Hematopoietic multipotent progenitor cell (in vitro differentiated cells): ENCODE data around the gene ABHD14A. TPM values are rescaled to one million over a fixed set of nuclear protein-coding genes. Genes with fewer than 3 reads are reported as not detected.
"Not testable (repeated sequence)": the region's sequence is repeated elsewhere in the genome, so short reads cannot be mapped to it uniquely, and the experiment has no call there.

ENCODE experiments used
- DNase-seq, 3 donors: peaks; one replicate each; pipeline ENCODE4 v3.0.0-alpha.2; 2011 to 2015; ENCODE audit warnings: low read depth in 2 of 3, low spot score in 2 of 3
- total RNA-seq: library from RNA; depleted of rRNA; stranded (reverse); fragments of >200 nt; gene quantifications from one replicate; pipeline ENCODE4 v1.2.3, GENCODE V29; 2012

Gene ABHD14A
- 28.5 TPM for total RNA-seq

DNA sequence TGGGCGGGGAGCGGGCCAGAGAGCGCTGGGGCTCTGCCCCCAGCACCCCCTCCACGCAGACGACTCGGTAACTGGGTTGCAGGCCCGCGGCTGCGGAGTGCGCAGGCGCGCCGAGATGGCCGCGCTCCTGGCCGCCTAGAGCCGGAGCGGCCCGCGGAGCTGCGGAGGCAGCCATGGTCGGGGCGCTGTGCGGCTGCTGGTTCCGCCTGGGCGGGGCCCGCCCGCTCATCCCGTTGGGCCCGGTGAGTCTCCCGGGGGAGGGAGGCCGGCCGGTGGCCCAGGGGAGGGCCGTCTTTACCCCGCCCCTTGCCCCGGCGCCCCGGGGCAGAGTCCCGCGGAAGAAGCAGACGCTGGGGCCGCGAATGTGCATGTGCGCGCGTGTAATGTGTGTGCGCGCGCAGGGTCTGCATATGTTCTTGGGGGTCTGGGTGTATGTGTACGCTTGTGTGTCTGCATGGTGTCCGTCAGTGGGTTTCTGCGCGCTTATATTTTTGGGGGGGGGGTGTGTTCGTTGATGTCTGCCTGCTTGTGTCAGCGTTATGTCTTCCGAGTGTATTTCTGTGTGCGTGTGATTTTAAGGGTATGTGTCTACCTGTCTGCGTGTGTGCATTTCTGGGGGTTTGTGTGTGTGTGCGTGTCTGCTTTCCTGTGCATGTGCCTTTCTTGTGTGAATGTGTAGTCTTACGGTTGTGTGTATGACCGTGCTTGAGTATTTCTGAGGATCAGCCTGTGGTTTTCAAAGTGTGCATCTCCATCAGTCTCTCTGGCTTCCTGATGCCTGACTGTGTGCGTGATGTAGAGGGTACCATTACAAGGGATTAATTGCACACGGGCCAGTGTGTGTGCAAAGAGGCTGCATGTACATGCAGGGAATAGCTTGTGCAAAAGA lies at the start of gene ABHD14A:
Gene ABHD14A (plus strand): TSS at position 102 of the 889 bp plus-strand sequence. CDS start 72 bp downstream, at position 174.
- DNase-seq: peak; percentile 52 to 62 (median 56)

DNA sequence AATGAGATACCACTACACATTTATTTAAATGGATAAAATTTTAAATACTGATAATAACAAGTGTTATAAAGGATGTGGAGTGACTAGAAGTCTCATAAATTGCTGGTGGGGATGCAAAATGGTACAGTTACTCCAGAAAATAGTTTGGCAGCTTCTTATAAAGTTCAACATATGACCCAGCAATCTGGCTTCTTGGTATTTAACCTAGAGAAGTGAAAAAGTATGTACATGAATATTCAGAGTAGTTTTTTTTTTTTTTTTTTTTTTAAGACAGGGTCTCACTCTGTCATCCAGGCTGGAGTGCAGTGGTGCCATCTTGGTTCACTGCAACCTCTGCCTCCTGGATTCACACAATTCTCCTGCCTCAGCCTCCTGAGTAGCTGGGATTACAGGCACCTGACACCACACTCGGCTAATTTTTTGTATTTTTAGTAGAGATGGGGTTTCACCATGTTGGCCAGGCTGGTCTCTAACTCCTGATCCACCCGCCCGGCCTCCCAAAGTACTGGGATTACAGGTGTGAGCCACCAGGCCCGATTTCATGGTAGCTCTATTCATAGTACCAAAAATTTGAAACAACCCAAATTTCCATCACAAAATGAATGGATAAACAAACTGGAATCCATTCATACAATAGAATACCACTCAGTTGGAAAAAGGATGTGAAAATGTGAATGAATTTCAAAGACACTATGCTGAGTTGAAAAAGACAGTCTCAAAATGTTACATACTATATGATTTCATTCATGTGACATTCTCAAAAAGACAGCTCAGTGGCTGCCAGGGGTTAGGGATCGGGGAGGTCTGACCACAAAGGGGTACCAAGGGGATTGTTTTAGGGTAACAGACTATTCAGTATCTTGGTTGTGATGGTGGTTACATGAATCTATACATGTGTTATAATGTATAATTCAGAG lies 47.5 kb upstream of the ABHD14A start:
- DNase-seq: no peak

DNA sequence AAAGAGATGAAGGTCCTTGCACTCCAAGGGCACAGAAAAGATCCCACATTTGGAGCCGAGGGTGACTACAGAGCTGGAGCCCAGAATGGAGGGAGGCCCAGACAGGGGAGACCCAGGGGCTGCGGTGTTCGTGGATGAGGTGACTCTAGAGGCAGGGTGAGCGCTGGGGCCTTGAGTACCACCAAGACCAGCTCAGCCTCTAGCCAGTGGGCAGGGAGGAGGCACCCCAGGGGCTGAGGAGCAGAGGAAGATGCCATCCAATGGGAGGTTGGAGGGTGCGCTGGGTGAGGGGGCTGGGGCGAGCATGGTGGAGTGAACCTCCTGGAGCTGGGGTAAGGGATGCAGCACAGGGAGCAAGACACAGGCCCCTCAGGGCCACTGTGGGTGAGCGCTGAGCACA lies 46.4 kb upstream of the ABHD14A start:
- DNase-seq: no peak

DNA sequence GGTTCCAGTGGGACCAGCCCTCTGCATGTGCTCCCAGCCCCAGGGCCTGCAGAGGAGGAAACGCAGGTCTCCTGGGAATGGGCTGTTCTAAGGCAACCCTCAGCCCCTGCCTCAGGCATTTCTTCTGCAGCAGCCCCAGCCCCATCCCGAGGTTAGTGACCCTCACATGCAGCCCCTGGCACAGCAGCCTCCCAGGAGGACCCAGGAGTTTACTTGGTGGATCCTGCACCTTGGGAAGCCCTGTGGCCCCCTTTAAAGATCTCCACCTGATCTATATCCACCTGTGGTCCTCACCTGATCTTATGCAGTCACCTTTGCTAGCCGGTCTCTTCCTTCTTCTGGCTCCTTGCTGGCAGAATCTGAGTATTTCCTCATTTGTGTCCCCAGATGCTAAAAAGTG lies 45.9 kb upstream of the ABHD14A start:
- not testable (repeated sequence) for DNase-seq

DNA sequence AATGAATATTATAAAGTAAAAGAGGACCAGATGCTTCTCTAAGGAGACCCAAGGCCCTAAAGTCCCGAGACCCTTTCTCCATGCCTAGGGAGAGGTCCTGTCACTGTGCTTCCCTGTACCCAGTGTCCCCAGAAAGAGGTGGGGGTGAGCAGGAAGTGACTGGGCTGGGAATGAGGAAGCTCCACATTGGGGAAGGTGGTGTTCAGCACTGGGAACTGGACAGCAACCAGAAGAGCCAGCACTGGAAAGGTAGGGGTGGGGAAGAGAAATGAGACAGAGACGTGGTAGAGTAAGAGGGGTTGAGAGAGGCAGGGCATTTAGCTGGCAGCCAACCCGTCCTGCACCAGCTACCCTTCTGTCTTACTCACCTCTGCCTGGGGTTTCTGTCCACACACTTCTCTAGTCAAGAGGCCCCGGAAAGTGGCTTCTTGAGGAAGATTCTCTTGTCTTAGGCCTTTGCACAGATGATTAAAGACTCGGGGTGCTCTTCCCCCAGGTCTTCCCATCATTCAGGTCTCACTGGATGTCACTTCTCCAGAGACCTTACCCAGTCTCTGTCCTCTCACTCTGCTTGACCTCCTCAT lies 45.4 kb upstream of the ABHD14A start:
- no peak for DNase-seq

DNA sequence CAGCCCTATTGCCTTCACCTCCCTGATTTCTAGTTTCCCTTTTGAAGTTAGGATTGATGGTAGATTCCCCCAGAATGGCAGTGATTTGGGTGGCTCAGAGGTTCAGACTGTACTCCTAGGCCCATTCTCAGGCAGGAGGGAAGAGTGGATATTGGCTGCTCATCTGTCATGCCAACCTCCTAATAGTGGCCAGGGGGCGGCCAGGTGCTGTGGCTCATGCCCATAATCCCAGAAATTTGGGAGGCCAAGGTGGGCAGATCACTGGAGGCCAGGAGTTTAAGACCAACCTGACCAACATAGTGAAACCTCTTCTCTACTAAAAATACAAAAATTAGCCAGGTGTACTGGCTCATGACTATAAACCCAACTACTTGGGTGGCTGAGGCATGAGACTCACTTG lies 44.4 kb upstream of the ABHD14A start:
- no peak for DNase-seq

DNA sequence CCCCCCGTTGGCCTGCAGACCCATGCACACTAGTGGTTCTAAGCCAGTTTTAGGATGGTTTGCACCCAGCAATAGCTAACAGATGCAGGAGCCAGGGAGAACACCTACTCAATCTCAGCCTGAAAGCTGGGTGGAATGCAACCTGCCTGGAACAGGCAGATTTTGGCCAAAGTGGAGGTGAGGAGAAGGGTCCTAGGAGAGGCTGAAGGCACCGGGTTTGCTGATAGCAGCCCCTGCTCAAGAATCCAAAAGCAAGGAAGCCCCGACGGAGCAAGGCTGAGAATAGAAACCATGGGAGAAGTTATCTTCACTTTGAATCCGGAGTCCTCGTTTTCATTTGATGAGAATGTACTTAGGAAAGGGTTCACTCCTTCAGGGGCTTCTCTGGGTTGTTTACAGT lies 43.1 kb upstream of the ABHD14A start:
- no peak for DNase-seq

DNA sequence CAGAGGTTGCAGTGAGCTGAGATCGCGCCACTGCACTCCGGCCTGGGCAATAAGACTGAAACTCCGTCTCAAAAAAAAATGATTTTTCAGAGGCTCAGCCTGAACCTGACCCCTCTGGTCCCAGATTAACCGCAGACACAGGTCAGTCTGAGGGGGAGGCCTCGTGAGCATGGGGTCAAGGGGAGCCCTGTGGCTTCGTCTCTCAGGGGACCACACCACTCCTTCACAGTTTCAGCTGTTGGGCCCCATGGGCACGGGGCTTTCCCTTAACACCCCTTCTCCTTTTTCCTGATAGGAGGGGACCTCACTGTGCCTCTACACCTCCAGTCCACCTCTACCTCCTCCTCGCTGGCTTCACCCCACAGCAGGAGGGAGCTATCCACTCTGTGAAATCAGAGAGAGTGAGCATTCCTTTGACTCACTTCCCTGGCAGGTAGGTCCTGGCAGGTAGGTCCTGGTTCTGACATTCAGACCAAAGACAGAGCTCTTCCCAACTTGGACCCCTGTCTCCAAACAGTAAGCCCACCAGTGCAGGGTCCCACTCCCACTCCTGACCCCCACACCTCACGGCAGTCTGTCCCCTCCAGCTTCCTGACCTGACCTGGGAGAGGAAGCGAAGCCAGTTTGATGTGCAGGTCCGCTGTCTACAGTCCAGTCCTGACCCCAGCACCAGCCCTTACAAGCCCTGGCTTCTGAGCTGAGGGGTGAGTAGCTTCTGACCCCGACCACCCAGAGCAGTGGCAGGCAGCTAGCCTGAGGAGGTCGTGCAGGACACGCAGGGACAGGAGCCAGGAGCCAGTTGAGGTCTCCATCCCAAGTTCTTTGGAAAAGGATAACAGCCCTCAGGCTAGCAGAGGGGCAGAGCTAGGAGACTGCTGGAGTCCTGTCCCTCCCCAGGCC lies 42.1 kb upstream of the ABHD14A start:
- no peak for DNase-seq

DNA sequence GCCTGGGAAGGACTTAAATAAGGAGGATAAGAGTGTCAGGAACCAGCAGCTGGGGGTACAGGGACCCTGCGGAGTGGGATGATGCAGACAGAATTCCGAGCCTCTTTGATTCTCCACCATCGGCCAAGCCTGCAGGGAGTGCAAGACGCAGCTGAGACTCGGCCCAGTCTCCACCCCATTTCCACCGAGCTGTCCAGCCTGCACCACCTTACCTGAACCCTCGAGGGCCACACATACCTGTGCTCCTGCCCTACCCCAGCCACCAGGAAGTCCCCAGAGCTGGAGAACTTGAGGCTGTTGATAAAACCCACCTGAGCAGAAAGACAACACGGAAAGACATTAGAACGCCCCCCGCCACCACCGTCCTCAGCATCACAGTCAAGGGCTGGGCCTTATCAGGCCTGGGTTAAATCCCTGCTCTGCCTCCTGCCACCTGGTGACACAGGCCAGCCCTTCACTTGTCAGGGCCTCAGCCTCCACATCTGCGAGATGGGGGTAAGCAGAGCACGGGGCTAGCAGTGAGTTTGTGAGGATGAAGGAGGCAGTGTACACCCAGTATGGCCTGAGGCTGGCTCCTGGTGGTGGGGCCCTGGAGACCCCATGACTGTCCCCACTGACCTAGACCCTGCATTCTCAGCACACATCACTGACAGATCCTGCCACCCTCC lies 41.3 kb upstream of the ABHD14A start:
- no peak for DNase-seq

DNA sequence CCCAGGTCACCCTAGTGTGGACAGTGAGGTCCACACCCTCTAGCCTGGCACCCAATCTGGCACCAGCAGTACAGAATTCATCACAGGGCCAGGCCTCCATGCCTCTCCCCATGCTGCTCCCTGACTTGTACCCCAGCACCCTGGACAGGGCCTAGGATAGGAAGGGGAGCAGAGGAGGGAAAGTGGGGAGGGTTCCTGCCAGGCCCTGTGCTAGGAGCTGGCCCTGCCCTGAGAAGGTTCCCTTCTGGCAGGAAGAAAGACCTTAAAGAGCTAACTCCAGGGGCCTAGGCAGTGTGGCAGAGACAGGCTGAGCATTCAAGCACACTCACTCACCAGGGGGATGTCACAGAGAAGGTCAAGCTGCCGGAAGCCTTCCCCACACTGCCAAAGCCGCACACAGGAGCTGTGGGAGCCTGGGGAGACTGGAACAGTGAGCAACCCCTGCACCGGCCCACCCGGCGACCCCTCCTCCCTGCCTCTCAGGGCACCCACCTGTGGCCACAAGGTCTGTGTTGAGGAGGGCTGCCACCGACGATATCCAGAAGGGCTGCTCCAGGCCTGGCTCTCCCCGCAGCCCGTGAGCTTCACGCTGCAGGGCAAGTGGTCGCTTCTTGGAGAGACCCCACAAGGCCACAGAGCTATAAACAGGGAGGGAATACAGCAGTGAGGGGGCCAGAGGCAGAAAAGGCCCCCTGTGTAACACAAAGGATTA lies 40.6 kb upstream of the ABHD14A start:
- no peak for DNase-seq

DNA sequence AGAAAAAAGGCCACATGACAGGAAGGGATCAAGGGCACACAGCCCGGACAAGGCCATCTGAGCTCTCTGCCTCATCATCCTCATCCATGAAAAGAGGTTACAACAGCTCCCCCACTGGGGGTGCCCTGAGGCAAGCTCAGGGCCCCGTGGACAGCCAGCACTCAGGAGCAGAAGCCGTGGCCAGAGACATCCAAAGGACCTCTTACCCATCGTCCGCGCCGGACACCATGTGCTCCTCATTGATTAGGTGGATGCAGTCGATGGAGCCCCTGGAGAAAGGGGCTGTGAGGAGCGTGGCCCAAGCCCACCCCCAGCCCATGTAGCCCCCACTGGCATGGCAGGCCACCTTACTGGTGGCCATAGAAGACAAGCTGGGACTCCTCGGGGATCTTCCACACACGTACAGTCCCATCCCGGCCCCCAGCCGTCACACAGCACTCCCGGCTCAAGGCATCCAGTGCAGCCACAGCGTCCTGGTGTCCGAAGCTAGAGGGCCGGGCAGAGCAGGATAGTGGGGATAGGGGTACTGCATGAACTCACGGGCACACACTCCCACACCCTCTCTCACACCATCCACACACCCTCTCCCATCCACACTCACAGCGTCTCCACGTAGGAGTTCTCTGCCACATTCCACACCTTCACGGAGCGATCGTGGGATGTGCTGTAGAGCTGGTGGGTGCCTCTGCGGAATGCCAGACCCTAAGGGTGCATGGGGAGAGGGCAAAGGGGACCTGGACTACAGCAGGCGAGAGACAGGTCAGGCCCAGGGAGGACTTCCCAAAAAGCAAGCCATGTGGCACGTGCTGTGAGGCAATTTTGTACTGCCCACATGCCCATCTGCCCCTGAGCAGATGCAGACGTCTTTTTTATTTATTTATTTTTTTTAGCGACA lies 39.6 kb upstream of the ABHD14A start:
- DNase-seq: no peak

DNA sequence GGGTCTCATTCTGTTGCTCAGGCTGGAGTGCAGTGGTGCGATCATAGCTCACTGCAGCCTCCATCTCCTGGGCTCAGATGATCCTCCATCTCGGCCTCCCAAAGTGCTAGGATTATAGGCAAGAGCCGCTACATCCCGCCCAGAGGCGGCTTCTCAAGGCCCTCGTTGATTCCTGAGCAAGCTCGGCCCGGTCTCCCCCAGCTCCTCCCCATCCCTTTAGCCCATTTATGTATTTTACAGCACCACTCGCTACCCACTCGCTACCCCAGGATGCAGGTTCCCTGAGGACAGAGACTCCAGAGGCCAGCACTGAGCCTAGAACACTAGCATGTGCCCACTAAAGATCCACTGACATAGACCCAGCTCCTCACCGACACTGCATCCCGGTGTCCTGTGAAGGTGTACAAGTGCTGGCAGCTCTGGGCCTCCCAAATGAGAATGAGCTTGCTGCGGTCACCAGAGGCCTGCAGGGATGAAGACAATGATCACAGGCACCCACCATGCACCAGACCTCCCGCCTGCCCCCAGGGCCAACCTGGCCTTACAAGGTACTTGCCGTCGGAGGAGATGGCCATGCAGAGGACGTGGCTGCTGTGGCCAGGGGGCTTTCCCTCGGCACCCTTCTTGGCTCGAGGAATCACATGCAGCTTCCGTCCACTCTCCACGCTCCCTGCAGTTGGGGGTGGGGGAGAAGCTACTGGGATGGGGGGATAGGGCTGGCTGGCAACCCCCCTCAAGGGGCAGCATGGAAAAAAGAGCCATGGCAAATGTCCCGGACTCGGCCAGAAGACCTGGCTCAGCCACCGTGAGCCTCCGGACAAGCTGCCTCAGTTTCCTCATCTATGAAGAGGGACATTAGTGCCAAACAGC lies 38.7 kb upstream of the ABHD14A start:
- DNase-seq: no peak

DNA sequence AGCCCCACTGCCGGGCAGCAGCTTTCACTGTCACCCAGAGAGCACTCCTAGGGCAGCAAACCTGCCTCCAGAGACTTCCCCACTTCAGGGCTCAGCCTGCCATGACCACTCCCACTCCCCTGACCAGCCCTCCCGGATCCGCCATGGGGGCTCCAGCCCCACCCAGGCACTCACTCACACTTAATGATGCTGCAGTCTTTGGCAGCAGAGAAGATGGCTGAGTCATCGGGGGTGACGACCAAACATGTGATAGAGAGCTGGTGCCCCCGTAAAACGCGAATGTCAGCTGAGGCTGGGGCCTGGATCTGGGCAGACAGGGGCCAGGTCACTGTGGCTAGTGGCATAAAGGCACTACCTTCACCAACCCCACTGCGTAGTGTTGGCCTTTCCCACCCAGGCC lies 37.9 kb upstream of the ABHD14A start:
- DNase-seq: no peak

DNA sequence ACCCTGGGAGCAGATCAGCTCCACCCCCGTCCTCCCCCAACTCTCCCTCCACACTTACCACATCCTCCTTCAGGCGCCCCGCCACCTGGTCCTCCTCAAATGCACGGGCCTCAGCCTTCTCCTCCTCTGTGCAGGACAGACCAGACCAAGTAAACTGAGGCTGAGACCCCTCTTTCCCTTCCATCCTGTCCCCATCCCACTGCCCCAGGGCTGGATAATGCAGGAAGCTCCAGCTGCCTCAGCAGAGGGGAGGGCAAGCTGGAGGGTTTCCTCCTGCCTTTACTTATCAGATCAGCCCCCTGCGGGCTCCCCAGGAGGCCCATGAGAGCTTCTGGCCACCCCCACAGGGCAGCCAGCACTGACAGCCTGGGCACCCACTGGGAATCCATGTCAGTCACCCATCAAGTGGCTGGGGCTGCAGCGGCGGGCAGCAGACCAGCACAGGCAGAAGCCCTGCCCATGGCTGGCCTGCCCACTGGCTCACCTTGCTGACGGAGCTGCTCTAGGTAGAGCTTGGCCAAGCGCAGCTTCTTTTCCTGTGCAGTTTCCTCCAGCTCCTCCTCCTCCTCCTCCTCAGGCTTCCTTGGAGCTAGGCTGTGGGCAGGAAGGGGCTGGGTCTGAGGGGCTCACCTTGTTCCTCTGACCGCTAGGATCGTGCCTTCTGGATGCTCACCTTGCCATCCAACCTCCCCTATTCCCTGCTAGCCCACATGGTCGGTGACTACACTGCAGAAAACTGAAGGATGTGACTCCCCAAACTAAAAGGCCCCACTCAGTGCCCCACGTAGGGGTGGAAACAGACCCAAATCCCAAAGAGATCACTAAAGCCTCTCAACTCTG lies 37.0 kb upstream of the ABHD14A start:
- DNase-seq: no peak

DNA sequence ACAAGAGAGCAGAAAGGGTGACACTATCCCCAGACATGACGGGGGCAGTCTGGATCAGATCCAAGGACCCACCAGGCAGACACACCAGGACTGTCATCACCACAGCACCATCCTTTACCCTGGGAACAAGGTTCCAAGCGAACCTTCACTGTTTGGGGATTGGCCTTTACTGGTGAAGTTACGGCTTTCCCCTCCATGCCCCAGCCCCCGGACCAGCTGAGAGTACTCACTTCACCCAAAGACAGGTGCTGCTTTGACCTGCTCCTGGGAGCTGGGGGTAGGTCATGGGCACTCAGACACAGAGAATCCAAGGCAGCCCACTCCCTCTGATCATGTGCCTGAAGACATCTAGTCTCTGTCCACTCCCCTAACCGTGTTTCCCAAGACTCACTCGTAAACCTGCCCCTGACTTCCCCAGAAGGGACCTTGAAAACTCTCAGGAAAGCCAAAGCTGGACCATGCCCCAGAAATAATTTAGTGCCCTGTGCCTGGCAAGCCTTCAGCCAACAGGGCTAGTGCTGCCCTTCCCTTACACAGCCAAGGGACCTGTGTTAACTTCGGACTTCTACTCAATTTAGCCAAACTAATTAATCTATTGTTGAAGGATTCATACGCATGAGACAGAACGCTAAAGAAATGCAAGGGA lies 36.0 kb upstream of the ABHD14A start:
- DNase-seq: no peak
